HG03175 (cell line): ENCODE measurements around the gene OCA2.
"Not testable (repeated sequence)": the region's sequence is repeated elsewhere in the genome, so short reads cannot be mapped to it uniquely, and the experiment has no call there.

Experiments used
- ATAC-seq: cut with Tn5 transposase; IDR thresholded peaks from one replicate; pipeline ENCODE4 v1.9.1; 2021; ENCODE audit warnings: mild to moderate bottlenecking, moderate library complexity; ENCODE audit not compliant: unreplicated experiment

The OCA2 gene

DNA sequence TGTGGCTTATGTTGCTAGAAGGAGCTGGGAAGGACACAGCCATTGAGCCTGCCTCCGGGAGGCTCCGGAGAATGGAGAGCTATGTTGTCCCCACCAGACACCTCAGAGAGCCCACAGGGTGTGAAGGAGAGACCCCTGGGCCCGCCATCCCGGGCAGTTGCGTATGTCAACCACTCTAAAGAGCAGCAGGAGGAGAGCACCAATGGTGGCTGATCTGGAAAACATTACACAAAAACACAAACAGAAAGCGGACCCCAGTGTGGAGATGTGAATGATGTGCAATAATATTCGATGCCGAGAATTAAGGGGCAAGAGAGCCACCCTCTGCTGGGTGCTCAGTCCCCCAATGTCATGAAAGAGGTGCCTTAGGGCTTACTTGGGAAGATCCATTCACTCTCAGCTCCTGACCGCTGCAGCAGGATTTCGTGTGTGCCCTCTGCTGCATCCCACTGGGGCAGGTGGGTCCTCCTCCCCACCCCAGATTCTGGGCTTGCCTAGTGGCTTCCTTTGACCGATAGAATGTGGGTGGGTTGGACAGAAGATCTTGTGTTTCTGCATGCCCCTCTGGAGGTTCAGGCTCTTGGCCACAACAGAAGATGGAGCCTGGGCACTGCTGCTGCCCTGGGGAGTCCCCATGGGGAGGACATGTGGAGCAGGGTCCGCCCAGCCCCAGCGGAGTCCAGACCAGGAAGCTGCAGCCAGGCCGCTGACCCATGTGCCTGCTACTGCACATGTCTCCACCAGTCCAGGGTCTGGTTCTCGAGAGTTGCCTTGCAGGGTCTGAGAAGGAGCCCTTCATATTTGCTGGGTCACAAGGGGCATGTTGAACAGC, 245.3 kb downstream of the OCA2 start:
- ATAC-seq = no peak

DNA sequence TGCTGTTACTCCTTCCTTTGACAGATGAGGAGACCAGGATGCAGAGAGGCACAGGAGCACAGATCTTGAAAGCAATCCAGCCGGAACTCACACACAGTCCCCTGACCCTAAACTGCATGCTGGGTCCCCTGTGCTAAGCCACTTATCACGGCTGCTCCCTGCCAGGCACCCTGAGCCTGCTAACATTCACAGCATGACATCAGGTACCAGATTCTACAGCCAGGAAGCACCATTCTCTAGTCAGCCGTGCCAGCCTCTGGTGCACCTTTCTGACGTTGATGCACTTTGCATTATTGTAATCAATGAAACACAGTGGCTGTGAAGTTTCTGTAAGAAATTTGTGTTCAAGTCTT, 247.3 kb downstream of the OCA2 start:
- no peak for ATAC-seq

DNA sequence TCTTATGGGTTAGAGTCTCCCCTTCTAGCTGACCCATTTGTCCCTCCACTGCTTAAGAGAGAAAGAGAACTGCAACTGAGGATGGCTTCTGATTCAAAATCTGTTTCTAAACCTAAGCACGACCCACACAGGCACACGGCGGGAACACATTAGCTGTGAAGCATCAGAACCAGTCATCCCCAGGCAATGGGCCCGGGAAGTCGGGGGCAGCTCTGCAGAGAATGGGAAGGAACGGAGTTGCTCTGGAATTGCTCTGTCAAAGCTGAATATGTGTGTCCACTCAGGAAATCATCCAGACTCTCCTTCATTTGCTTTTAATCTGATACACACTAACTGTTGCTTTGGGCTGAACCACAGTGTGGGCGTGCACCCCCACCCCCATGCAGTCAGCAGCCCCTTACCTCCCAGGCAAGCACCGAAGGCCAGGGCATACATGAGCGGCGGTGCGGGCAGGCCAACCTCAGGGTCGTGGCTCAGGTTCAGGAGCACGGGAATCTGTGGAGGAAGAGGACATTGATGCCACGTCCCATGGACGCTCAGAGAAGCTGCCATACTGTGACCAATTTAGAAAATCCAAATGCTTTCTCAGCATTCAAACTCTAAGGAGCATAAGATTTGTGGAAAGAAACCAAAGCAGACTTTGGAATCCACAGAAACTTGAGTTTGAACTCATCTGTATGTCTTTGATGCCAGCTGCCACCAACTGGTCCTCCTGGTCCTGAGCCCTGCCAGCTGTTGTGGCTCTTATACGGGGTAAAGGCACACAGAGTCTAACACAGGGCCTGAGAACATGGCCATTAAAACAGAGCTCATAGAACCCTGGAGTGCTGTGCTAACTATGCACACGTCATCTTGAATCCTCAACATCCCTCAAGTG, 247.9 kb downstream of the OCA2 start:
- ATAC-seq = no peak

DNA sequence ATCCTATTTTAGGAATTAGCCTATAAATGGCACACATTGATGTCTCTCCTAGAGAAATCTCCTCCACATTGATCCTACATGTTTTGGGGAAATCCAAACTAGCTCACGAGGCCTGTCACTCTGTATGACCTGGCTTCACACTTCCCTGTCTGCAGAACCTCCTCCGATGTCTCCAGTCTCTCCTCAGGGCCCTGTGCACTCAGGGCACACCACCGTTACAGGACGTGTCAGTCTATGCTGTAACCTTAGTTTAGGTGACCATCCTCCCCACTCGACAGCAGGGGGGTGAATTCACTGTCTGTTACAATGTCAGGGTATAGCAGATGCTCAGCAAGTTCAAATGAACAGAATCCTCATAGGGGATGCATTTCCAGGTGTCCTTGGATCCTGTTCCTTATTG, 249.1 kb downstream of the OCA2 start:
- ATAC-seq = no peak

DNA sequence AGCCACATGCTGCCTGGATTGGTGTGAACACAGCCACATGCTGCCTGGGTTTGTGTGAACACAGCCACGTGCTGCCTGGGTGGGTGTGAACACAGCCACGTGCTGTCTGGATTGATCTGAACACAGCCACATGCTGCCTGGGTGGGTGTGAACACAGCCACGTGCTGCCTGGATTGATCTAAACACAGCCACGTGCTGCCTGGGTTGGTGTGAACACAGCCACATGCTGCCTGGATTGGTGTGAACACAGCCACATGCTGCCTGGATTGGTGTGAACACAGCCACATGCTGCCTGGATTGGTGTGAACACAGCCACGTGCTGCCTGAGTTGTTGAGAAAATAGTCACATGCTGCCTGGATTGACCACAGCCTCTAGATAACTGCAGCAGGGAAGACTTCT, 250.2 kb downstream of the OCA2 start:
- ATAC-seq = not testable (repeated sequence)

DNA sequence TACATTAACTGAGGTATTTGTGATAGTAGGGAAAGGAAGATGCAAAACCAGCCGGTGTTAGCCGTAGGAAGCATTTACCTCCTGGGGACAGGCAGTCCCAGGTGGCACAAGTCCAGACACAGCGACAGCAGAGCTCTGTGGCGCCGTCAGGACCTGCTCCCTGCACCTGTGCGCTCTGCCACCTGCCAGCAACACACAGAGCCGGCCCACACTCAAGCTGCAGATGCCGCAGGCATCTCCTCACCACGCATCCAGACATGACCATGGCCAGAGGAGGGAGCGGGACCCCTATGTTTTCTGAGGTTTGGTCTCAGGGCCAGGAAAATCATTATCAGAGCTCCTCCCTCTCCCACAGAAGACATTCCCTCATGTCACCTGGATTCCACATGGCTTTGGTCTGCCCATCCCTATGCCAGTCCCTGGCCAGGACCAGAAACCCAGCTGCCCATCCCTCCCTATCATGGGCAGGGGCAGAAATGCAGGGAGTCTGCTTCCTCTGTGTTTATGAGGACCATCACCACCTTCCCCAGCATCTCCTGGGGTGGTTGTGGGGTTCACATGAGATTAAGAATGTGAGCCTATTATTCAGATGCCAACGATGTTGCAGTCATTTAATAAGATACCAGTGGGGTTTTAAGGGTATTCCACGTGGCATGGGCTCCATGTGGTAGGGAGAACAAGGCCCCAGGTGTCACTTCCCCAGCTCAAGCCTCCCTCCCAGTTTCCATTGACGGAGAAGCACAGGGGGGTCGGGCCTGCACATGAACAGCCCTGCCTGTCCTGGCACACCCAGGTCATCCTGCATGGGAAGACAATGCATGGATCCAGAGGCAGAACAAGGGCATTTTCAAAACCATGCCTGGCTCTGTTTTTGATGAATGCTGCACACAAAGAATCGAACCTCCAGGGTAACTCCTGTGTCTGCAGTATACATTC, 251.1 kb downstream of the OCA2 start:
- ATAC-seq = no peak

DNA sequence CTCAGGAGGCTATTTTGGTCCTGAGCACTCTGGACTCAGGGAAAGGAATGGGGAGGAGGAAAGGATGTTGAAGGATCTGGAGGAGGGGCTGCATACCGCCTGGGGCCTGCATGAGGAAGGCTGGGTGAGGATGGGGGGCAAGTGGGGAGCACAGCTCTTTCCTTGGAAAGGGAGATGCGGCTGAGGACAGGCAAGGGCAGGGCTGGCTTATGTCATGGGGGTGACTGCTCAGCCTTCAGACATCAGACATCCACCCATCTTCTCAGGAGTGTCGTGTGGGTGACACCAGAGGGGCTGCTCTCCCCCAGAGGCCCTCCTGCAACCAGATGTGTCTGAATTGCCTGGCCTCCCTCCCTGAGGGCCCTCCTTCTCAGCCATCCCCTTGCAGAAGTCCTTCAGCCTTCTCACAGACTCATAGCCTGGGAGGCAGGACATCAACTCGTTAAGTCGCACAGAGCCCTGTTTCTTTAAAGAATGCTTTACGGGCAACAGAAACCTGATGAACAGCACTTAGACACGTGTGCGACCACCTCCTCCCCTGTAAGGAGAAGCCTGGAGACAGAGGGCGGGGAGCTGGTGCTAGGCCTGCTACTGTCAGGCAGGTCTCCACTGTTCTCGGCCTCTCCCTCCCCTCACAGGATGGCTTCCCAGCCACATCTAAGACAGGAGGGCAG, 252.3 kb downstream of the OCA2 start:
- ATAC-seq = no peak

DNA sequence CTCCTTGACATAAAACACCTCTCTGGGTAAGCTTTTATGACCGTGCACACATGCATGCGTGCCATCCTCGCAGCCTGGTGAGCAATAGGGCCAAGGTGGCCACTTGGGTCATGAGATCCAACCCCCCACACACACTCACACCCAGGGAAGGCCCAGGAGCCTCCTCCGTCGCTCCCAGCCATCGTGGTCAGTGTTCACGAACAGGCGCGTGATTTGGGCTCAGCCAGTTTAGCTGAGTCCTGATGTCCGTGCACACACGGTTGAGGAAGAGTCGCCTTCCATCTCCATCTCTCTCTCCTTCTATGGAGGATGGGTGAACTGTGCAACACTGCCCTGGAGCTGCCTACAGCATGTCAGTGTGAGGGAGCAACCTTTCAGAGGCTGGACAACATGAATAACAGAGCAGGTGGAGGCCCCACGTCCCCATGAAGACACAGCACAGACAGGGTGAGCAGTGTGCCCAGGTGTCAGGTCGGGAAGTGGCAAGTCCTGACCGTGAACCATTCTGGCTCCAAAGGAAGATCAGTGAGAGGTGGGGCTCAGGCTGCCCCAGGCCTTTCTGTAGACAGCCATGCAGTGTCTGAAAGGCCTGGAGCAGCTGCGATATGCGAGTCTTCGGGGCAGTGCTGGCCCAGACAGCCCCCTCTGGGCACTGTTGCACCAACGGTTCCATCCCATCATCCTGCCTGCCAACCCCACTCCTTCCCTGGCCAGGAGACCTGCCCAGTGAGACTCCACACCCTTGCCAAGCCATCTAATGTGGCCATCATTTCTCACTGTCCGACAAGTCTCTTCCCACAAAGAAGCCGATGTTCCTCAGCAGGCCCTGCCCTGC, 253.4 kb downstream of the OCA2 start:
- ATAC-seq = no peak

DNA sequence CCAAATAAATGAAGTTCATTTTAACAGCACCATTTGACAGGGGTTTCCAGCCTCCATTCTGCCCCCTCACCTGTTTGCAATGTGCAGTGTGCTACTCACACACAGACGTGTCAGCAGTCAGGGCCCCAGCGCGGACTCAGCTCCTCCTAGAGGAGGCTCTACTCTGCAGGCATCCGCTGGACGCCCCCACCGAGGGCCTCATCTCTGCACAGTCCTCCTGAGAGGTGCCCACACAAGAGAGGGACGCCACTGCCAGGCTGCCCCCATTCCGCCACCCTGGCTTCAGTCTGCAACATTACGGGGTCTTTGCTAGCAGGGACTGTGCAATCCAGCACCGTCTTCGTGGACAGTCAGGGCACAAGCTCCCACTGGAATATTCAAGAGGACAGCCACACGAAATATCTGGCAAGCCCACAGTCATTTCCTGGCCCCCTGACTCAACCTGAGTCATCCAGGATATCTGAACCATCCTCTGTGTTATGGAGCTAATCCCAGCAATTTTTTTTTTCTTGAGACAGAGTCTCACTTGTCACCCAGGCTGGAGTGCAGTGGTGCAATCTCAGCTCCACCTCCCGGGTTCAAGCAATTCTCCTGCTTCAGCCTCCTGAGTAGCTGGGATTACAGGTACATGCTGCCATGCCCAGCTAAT, 255.0 kb downstream of the OCA2 start:
- ATAC-seq = no peak

DNA sequence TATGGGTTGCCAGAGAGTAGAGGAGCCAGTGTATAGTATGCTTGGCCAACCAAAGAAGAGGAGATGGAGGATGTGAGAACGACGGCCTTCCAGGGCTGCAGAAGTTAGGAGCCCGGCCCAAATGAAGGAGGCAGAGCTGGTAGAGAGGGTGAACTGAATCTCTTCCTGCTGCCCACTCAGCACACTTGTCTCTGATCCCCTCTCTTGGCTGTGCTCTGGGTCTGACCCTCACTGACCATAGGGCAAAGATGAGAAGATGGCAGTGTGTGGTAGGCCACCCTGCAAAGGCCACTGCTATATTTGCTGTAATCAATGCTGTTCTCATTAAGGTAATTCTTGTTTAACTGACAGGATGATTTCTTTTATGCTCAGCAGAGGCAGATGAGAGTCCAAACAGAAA, 256.0 kb downstream of the OCA2 start:
- no peak for ATAC-seq

DNA sequence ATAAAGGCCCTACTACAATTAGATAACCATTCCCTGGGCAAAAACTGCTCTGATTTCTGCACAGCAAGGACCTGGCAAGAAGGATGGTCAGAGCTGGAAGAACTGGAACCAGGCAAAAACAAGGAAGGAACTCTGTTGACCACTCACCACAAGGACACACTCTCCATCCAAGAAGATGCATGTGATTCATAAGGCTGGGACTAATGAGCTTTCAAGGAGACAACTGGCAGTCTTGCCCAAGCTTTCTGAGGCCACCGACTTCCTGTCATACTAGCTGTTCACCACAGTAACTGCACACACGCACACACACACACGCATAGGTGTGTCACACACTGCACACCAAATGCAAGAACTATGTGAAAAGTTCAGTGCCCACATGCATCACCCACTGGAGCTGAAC, 256.6 kb downstream of the OCA2 start:
- no peak for ATAC-seq

DNA sequence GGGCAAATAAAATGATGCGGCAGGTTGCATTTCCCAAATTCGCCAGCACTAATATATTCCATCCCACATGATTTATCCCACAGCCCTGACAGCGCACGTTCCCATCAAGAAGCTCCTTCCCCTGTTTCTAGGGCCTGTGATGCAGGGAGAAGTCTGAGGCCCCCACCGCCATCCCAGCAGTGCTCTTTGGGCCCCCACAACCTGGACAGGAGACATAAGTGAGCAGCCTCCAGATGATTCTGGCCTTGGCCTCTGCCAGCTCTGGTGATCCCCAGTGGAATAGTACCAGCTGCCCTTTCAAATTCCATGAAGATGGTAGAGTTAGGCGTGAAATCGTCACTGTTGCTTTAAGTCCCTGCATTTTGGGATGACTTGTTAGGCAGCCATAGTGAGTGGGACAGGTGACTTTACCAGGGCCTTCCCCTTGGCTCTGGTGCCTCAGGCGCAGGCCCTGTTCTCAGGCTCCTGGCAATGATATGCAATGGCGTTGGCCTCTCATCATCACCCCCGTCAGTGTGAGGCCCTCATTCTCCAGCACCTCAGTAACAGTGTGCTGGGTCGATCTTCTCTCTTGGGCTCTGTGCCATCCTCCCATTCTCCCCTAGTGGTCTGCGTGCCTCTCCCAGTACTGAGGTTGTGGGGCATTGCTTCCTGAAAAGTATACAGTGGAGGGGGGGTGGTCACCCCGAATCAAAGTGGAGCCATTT, 263.7 kb downstream of the OCA2 start:
- no peak for ATAC-seq

DNA sequence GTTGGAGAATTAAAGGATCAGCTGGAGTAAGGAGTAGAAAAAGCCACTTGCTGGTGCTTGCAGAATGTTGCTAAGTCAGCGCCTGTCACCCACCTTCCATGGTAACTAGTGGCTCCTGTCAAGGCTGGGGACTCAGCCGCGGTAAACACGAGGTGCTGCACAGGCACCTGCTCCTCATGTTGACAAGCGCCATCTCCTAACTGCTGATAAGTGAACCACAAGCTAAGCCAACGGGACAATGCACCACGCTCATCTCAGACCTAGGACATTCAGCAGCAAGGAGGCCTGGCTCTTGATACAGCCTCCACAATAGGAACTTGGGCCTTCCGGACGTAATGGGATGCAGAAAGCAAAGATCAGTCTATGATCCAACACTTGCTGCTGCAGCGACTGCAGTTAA, 264.4 kb downstream of the OCA2 start:
- ATAC-seq = no peak

DNA sequence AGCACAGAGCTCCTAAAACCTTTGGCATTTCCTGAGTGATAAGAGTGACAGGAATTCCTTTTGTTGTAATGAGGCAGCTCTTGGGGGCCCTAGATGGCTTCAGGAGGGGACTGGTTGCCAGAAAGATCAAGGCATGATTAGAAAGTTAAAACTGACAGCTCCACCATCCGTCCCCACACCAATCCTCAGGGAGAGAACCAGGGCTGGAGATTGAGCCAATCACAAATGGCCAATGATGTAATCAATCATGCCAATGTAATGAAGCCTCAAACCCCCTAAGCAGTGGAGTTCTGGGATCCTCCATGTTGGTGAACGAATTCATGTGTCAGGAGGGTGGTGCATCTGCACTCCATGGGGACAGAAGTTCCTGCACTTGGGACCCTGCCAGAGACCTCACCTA, 265.1 kb downstream of the OCA2 start:
- ATAC-seq = no peak

DNA sequence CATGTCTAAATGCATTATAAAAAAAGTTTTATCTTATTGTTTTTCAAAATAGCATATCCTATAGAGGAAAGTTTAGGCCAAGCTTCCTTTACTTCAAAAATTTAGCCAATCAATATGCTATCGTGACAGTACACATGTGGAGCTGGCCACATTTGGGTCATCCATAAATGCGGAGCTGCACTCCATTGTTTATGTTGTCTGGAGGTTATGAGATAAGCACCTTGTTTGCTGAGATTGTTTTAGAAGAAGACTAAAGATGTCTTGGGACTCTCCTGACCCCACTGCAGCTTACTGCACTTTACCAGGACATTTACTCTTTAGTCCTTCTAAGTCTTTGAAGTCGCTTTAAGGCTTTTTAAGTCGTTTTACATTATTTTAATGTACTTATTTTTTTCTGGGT, 265.9 kb downstream of the OCA2 start:
- no peak for ATAC-seq

DNA sequence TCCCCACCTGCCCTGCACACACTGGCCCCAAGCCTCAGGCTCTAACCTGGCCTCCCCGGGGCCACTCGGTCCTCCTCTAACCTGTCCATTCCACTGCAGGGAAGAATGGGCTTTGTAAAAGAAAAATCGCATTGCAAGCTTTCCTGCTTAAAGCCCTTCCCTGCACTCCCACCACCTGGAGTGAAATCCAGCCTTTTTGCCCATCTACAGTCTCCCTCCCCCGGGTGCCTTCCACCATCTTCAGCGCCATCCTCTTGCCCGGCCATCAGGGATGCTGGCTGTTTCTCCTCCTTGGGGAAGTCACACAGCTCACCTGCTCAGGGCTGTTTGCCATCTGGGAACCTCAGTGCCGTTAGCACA, 266.9 kb downstream of the OCA2 start:
- no peak for ATAC-seq

DNA sequence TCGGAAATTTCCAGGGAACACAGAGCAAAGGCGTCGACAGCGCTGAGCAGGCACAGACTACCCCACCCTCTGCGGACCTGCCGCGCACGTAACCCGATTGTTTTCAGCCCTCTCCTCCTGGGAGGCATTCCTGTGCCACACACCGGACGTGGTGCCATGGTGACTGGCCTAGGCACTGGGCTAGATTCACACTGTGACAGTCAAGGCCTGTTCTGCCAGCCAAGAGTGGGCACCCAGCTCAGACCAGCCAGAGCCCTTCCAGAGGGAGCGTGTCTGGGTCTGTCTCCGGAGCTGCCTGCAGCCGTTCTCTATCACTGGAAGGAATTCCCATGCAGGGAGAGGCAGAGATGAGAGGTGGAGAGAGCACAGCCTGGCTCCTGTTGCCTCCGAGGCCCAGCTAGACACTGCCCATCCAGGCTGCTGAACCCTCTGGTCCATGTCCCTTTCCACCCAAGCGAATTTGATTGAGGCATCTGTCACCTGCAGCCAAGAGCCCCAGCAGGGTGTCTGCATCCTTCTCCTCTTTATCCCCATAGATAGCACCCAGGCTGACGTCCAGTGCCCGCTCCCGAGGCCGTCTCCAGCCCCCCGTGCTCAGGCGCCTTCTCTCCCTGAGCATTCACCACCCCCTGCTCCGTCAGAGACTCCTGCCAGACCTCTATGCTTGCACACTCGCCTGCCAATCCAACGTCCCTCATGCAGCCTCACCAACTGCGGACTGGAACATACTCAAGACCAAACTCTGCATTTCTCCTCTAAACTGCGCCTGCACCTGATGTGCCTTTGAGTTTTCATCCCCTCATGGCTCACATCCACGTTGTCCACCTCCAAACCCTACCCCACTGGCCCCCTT, 267.5 kb downstream of the OCA2 start:
- no peak for ATAC-seq

DNA sequence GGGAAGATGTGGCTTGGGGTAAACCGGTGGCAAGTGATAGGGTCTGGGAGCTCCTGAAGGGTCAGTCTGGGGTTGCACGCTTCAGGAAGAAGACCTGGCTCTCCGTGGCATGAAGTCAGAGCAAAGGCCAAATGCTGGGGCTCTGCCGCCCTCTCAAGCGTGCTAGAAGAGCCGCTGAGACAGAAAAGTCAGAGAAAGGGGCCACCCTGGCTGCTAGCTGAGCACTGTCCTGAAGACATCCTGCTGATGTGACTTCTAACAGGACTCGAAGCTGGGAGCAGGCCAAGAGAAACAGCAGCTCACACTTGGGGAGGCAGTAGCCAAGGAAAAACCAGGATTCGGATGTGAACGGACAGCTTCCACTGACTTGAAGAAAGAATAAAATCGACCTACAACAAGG, 270.4 kb downstream of the OCA2 start:
- ATAC-seq = no peak
